ENCODE results near the gene MUSTN1.

Gene MUSTN1

DNA sequence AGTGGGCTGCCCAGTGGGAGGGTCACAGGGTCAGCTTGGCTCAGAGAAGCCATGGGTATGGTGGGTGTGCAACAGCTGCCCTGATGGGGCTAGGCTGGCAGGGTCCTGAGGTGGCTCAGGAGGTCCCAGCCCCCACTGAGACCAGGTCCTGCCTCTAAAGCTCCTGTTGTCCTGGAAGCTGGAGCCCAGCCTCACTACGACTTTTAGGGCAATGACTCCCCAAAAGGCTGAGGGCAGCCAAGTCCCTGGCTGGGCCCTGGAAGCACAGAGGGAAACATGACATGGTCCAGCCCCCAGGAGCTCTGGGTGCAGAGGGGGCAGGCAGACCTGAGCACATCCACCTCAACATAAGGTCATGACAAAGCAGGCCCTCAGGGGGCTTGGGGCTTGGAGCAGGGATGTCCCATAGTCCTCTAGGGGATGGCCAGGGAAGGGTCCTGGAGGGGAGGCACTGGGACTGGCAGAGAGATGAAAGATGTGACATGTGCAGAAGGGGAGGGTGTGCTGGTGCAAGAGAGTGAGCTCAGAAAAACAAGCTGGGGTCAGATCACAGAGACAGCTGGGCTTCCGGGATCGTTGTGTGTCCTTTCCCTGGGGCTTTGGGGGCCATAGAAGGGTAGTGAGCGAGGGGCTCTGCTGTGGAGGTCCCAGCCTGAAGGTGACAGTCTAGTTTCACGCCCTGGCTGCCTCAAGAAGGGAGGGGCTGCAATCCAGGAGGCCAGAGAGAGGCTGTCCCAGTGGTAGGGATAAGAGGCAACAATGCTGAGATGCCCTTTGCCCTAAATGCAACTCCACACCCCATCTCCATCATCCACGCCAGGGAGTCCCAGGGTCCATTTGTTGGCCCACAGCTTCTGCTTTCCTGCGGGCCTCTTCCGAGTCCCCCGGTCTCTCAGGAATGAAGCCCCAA is 40.9 kb downstream of the MUSTN1 start:
- no peaks in the 10 kb centered on the region for H3K36me3 ChIP-seq (ENCODE audit: control insufficient read depth in 4 of 4, insufficient read depth in 4 of 4, low read length in 3 of 4)
- WGBS (ENCODE audit: insufficient coverage): 78% methylated on average over 5 of the region's 9 CpGs
- no peaks in the 10 kb centered on the region for H3K4me1 ChIP-seq (ENCODE audit: control extremely low read depth in 1 of 4, control insufficient read depth in 4 of 4, insufficient read depth in 4 of 4, low read length in 3 of 4)
- no peak overlapping the region for H3K4me3 ChIP-seq (ENCODE audit: control insufficient read depth in 1 of 7, extremely low read depth in 1 of 7, insufficient read depth in 4 of 7, low read depth in 2 of 7, low read length in 6 of 7)
- H3K9me3 ChIP-seq (ENCODE audit: control extremely low read depth in 1 of 5, control insufficient read depth in 4 of 5, insufficient read depth in 2 of 5, low read depth in 1 of 5, low read length in 4 of 5): no peaks in the 10 kb centered on the region
- CTCF ChIA-PET: no interaction called here
- no peak overlapping the region for H3K27ac ChIP-seq (ENCODE audit: insufficient read depth in 1 of 2, low read depth in 1 of 2, low read length in 2 of 2, poor library complexity in 1 of 2, severe bottlenecking in 2 of 2)
- no peaks in the 10 kb centered on the region for H3K27me3 ChIP-seq (replicated peaks in 2 of 5; ENCODE audit: control insufficient read depth in 4 of 5, insufficient read depth in 5 of 5, low read length in 4 of 5)
- POLR2A ChIA-PET: no interaction called here
- no peak for DNase-seq

DNA sequence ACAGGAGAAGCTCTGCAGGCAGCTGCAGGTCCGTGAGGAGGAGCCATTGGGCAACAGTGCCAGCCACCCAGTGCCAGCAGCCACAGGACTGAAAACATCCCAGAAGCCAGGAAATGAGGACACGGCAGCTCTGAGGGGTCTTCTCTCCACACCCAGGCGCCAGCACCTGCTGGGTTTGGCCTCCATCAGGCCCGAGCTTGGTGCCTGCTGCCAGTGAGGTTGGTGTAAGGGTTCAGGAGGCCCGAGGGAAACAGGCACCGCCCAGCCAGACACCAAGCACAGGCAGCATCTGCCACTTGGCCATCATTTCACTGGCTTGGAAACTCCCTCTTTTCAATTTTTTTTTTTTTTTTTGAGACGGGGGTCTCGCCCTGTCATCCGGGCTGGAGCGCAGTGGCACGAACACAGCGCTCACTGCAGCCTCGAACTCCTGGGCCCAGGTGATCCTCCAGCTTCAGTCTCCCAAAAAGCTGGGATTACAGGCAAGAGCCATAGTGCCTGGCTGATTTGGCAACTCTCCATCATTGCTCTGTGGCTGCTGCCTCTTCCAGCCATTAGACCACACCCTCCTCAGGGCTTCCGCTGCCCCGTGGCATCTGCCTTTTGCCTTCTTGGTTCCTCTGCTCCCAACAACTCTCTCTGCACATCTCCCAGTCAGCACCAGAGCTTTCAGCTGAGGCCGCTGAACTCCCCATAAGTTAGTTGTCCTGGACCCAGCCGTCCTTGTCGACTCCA is 41.7 kb downstream of the MUSTN1 start:
- ChIA-PET POLR2A (no interaction called here), CTCF (interaction anchor here (0.7 to 1.6 kb wide), 2 partner anchors 10 to 19 kb away, joined by 3 to 5 read pairs; no protein-coding TSS in a partner anchor)
- no peaks in the 10 kb centered on the region for H3K9me3 ChIP-seq (ENCODE audit: control extremely low read depth in 1 of 5, control insufficient read depth in 4 of 5, insufficient read depth in 2 of 5, low read depth in 1 of 5, low read length in 4 of 5)
- no peaks in the 10 kb centered on the region for H3K36me3 ChIP-seq (ENCODE audit: control insufficient read depth in 4 of 4, insufficient read depth in 4 of 4, low read length in 3 of 4)
- no peaks in the 10 kb centered on the region for H3K4me1 ChIP-seq (ENCODE audit: control extremely low read depth in 1 of 4, control insufficient read depth in 4 of 4, insufficient read depth in 4 of 4, low read length in 3 of 4)
- DNase-seq: no peak
- no peak overlapping the region for H3K27ac ChIP-seq (ENCODE audit: insufficient read depth in 1 of 2, low read depth in 1 of 2, low read length in 2 of 2, poor library complexity in 1 of 2, severe bottlenecking in 2 of 2)
- H3K27me3 ChIP-seq (replicated peaks in 2 of 5; ENCODE audit: control insufficient read depth in 4 of 5, insufficient read depth in 5 of 5, low read length in 4 of 5): no peaks in the 10 kb centered on the region
- no peak overlapping the region for H3K4me3 ChIP-seq (ENCODE audit: control insufficient read depth in 1 of 7, extremely low read depth in 1 of 7, insufficient read depth in 4 of 7, low read depth in 2 of 7, low read length in 6 of 7)
- WGBS (ENCODE audit: insufficient coverage): 86% methylated on average over 13 of the region's 18 CpGs

DNA sequence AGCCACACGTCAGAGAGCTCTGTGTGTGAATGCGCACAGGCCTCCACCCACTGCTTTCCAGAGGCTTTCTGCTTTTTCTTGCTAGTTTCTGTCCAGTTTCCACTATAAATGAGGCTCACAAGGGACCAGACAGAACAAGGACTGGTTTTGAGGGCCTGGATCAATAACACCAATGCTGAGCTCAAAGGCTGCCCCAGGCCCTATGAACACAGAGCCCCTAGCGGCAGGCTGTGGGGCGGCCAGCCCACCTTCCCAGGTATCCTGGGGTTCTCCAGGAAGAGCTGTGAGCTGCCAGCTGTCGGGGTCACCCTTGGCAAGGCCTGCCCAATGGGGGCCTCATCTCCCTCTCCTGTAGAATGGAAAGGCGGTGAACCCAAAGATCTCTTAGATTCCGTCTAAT is 42.4 kb downstream of the MUSTN1 start:
- no peaks in the 10 kb centered on the region for H3K4me1 ChIP-seq (ENCODE audit: control extremely low read depth in 1 of 4, control insufficient read depth in 4 of 4, insufficient read depth in 4 of 4, low read length in 3 of 4)
- no peak for DNase-seq
- H3K27ac ChIP-seq (ENCODE audit: insufficient read depth in 1 of 2, low read depth in 1 of 2, low read length in 2 of 2, poor library complexity in 1 of 2, severe bottlenecking in 2 of 2): no peak overlapping the region
- H3K27me3 ChIP-seq (replicated peaks in 2 of 5; ENCODE audit: control insufficient read depth in 4 of 5, insufficient read depth in 5 of 5, low read length in 4 of 5): no peaks in the 10 kb centered on the region
- CTCF ChIA-PET: interaction anchor here (0.5 to 1.6 kb wide), 3 partner anchors 9 to 101 kb away, joined by 3 to 5 read pairs (median 3); no protein-coding TSS in a partner anchor
- POLR2A ChIA-PET: no interaction called here
- 100% methylated on average over 7 of the region's 7 CpGs for WGBS (ENCODE audit: insufficient coverage)
- no peak overlapping the region for H3K4me3 ChIP-seq (ENCODE audit: control insufficient read depth in 1 of 7, extremely low read depth in 1 of 7, insufficient read depth in 4 of 7, low read depth in 2 of 7, low read length in 6 of 7)
- no peaks in the 10 kb centered on the region for H3K36me3 ChIP-seq (ENCODE audit: control insufficient read depth in 4 of 4, insufficient read depth in 4 of 4, low read length in 3 of 4)
- H3K9me3 ChIP-seq (ENCODE audit: control extremely low read depth in 1 of 5, control insufficient read depth in 4 of 5, insufficient read depth in 2 of 5, low read depth in 1 of 5, low read length in 4 of 5): no peaks in the 10 kb centered on the region

DNA sequence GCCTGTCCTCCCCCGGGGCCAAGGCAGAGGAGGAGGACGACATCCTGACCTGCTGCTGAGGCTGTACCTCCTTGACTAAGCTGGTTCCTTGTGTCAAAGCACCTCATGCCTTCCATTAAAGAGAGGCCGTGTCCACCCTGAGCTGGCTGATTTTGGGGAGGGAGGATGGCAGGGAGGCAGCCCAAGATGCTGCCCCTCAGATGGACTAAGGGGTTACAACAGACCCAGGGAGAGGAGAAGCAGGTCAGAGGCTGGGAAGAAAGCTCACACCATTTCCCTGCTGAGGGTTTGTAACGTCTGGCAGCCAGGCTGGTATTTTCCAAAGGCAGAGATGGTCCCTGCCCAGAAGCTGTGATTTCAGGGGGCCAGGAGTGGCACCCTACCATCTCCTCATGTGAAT is 42.9 kb downstream of the MUSTN1 start:
- no peak for DNase-seq
- Histone ChIP-seq H3K4me3 (ENCODE audit: control insufficient read depth in 1 of 7, extremely low read depth in 1 of 7, insufficient read depth in 4 of 7, low read depth in 2 of 7, low read length in 6 of 7) (no peak overlapping the region), H3K27ac (ENCODE audit: insufficient read depth in 1 of 2, low read depth in 1 of 2, low read length in 2 of 2, poor library complexity in 1 of 2, severe bottlenecking in 2 of 2) (no peak overlapping the region), H3K27me3 (replicated peaks in 2 of 5; ENCODE audit: control insufficient read depth in 4 of 5, insufficient read depth in 5 of 5, low read length in 4 of 5) (no peaks in the 10 kb centered on the region), H3K36me3 (ENCODE audit: control insufficient read depth in 4 of 4, insufficient read depth in 4 of 4, low read length in 3 of 4) (no peaks in the 10 kb centered on the region), H3K4me1 (ENCODE audit: control extremely low read depth in 1 of 4, control insufficient read depth in 4 of 4, insufficient read depth in 4 of 4, low read length in 3 of 4) (no peaks in the 10 kb centered on the region), H3K9me3 (ENCODE audit: control extremely low read depth in 1 of 5, control insufficient read depth in 4 of 5, insufficient read depth in 2 of 5, low read depth in 1 of 5, low read length in 4 of 5) (no peaks in the 10 kb centered on the region)
- ChIA-PET CTCF (interaction anchor here (0.5 to 1.6 kb wide), 4 partner anchors 18 to 101 kb away, joined by 3 to 5 read pairs (median 3); no protein-coding TSS in a partner anchor), POLR2A (no interaction called here)
- 98% methylated on average over 4 of the region's 4 CpGs for WGBS (ENCODE audit: insufficient coverage)

DNA sequence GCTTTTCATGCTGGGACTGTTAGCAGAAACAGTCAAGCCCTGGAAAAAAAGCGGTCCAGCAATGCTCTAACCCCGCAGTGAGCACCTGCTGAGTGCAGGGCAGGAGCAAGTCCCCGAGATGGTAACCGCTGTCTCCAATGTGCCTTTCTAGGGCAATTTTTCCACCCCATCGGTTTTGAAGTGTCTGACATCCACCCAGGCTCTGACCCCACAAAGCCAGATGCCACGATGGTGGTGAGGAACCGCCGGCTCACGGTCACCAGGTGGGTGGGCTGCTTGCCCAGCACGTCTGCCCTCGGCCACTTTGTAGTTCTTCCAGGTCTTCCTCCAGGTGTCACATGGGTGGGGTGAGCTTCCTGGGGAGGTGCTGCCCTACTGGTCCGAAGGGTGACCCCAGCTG is 43.5 kb downstream of the MUSTN1 start:
- ChIA-PET POLR2A (no interaction called here), CTCF (interaction anchor here (0.5 to 1.6 kb wide), 5 partner anchors 8 to 49 kb away, joined by 3 to 6 read pairs (median 3); no protein-coding TSS in a partner anchor)
- Histone ChIP-seq H3K4me3 (ENCODE audit: control insufficient read depth in 1 of 7, extremely low read depth in 1 of 7, insufficient read depth in 4 of 7, low read depth in 2 of 7, low read length in 6 of 7) (no peak overlapping the region), H3K9me3 (ENCODE audit: control extremely low read depth in 1 of 5, control insufficient read depth in 4 of 5, insufficient read depth in 2 of 5, low read depth in 1 of 5, low read length in 4 of 5) (no peaks in the 10 kb centered on the region), H3K4me1 (ENCODE audit: control extremely low read depth in 1 of 4, control insufficient read depth in 4 of 4, insufficient read depth in 4 of 4, low read length in 3 of 4) (no peaks in the 10 kb centered on the region), H3K36me3 (ENCODE audit: control insufficient read depth in 4 of 4, insufficient read depth in 4 of 4, low read length in 3 of 4) (no peaks in the 10 kb centered on the region), H3K27me3 (replicated peaks in 2 of 5; ENCODE audit: control insufficient read depth in 4 of 5, insufficient read depth in 5 of 5, low read length in 4 of 5) (no peaks in the 10 kb centered on the region), H3K27ac (ENCODE audit: insufficient read depth in 1 of 2, low read depth in 1 of 2, low read length in 2 of 2, poor library complexity in 1 of 2, severe bottlenecking in 2 of 2) (no peak overlapping the region)
- DNase-seq: no peak
- WGBS (ENCODE audit: insufficient coverage): 91% methylated on average over 11 of the region's 12 CpGs

DNA sequence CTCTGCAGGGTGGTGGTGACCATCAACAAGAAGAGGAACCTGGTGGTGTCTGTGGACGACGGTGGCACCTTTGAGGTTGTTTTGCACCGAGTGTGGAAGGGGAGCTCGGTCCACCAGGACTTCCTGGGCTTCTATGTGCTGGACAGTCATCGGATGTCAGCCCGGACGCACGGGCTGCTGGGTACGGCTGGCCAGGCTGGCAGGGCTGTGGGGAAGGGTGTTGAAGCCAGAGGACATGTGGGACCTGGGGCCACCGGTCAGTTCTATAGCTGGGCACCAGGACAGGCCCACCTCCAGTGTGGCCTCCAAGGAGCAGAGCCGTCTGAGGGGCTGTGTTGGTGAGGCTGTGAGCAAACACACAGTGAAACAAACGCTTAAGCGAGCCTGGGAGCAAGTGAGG is 44.1 kb downstream of the MUSTN1 start:
- ChIA-PET CTCF (interaction anchor here (0.5 to 1.4 kb wide), 4 partner anchors 9 to 50 kb away, joined by 3 to 6 read pairs (median 3); no protein-coding TSS in a partner anchor), POLR2A (no interaction called here)
- no peak for DNase-seq
- Histone ChIP-seq H3K4me1 (ENCODE audit: control extremely low read depth in 1 of 4, control insufficient read depth in 4 of 4, insufficient read depth in 4 of 4, low read length in 3 of 4) (no peaks in the 10 kb centered on the region), H3K4me3 (ENCODE audit: control insufficient read depth in 1 of 7, extremely low read depth in 1 of 7, insufficient read depth in 4 of 7, low read depth in 2 of 7, low read length in 6 of 7) (no peak overlapping the region), H3K27ac (ENCODE audit: insufficient read depth in 1 of 2, low read depth in 1 of 2, low read length in 2 of 2, poor library complexity in 1 of 2, severe bottlenecking in 2 of 2) (no peak overlapping the region), H3K9me3 (ENCODE audit: control extremely low read depth in 1 of 5, control insufficient read depth in 4 of 5, insufficient read depth in 2 of 5, low read depth in 1 of 5, low read length in 4 of 5) (no peaks in the 10 kb centered on the region), H3K36me3 (ENCODE audit: control insufficient read depth in 4 of 4, insufficient read depth in 4 of 4, low read length in 3 of 4) (no peaks in the 10 kb centered on the region), H3K27me3 (replicated peaks in 2 of 5; ENCODE audit: control insufficient read depth in 4 of 5, insufficient read depth in 5 of 5, low read length in 4 of 5) (no peaks in the 10 kb centered on the region)
- WGBS (ENCODE audit: insufficient coverage): 97% methylated on average over 8 of the region's 13 CpGs

DNA sequence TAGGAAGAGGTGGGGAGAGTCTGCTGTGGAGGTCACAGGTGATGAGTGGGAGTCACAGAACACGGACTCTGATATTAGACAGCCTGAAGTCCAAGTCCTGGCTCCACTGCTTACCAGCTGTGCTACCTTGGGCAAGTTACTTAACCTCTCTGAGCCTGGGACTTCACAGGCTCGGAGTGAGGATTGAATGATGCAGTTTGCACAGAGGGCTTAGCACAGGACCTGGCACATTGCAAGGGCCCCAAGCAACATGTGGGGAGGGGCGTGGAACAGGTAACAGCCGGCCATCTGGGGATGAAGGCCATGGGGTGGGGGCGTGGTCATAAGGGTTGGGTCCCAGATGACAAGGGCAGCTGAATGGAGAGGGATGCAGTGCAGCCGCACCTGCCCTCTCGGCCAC is 44.5 kb downstream of the MUSTN1 start:
- 96% methylated on average over 6 of the region's 7 CpGs for WGBS (ENCODE audit: insufficient coverage)
- H3K9me3 ChIP-seq (ENCODE audit: control extremely low read depth in 1 of 5, control insufficient read depth in 4 of 5, insufficient read depth in 2 of 5, low read depth in 1 of 5, low read length in 4 of 5): no peaks in the 10 kb centered on the region
- no peak for DNase-seq
- H3K27ac ChIP-seq (ENCODE audit: insufficient read depth in 1 of 2, low read depth in 1 of 2, low read length in 2 of 2, poor library complexity in 1 of 2, severe bottlenecking in 2 of 2): no peak overlapping the region
- H3K4me3 ChIP-seq (ENCODE audit: control insufficient read depth in 1 of 7, extremely low read depth in 1 of 7, insufficient read depth in 4 of 7, low read depth in 2 of 7, low read length in 6 of 7): no peak overlapping the region
- no peaks in the 10 kb centered on the region for H3K36me3 ChIP-seq (ENCODE audit: control insufficient read depth in 4 of 4, insufficient read depth in 4 of 4, low read length in 3 of 4)
- ChIA-PET POLR2A (no interaction called here), CTCF (interaction anchor here (0.8 to 1.4 kb wide), 3 partner anchors 9 to 30 kb away, joined by 3 to 6 read pairs (median 3); no protein-coding TSS in a partner anchor)
- H3K27me3 ChIP-seq (replicated peaks in 2 of 5; ENCODE audit: control insufficient read depth in 4 of 5, insufficient read depth in 5 of 5, low read length in 4 of 5): no peaks in the 10 kb centered on the region
- no peaks in the 10 kb centered on the region for H3K4me1 ChIP-seq (ENCODE audit: control extremely low read depth in 1 of 4, control insufficient read depth in 4 of 4, insufficient read depth in 4 of 4, low read length in 3 of 4)

Measured in common myeloid progenitor, CD34-positive (primary cell).